ENCODE data around the gene SP1.
A peak's percentile ranks its signal among the peaks of the same experiment; 100 is the strongest.
"Not testable (repeated sequence)": the region's sequence is repeated elsewhere in the genome, so short reads cannot be mapped to it uniquely, and the experiment has no call there.

The SP1 gene

GRCh38 chr12:53374277-53374676, 5.7 kb upstream of the SP1 start:
- peaks cover 22 to 40% (median 33%) of the 10 kb centered on the region in 4 experiments for H3K4me1 ChIP-seq (ENCODE audit: control extremely low read depth in 1 of 4, control insufficient read depth in 4 of 4, insufficient read depth in 4 of 4, low read length in 3 of 4)
- 89% methylated on average over 11 of the region's 14 CpGs for WGBS (ENCODE audit: insufficient coverage)
- DNase-seq; H3K27ac ChIP-seq (ENCODE audit: insufficient read depth in 1 of 2, low read depth in 1 of 2, low read length in 2 of 2, poor library complexity in 1 of 2, severe bottlenecking in 2 of 2); H3K36me3 ChIP-seq (ENCODE audit: control insufficient read depth in 4 of 4, insufficient read depth in 4 of 4, low read length in 3 of 4); H3K4me3 ChIP-seq (ENCODE audit: control insufficient read depth in 1 of 7, extremely low read depth in 1 of 7, insufficient read depth in 4 of 7, low read depth in 2 of 7, low read length in 6 of 7); H3K9me3 ChIP-seq (ENCODE audit: control extremely low read depth in 1 of 5, control insufficient read depth in 4 of 5, insufficient read depth in 2 of 5, low read depth in 1 of 5, low read length in 4 of 5); H3K27me3 ChIP-seq (replicated peaks in 2 of 5; ENCODE audit: control insufficient read depth in 4 of 5, insufficient read depth in 5 of 5, low read length in 4 of 5); POLR2A ChIA-PET: not testable (repeated sequence)
- CTCF ChIA-PET: interaction anchor here (1.5 kb wide), 1 partner anchor 21 kb away, joined by 3 read pairs; no protein-coding TSS in a partner anchor

GRCh38 chr12:53376747-53377146, 3.2 kb upstream of the SP1 start:
- no peaks in the 10 kb centered on the region for H3K27me3 ChIP-seq (replicated peaks in 2 of 5; ENCODE audit: control insufficient read depth in 4 of 5, insufficient read depth in 5 of 5, low read length in 4 of 5)
- ChIA-PET CTCF (interaction anchor here (1.1 to 3.4 kb wide), 3 partner anchors 10 to 31 kb away, joined by 4 to 23 read pairs (median 7); no protein-coding TSS in a partner anchor), POLR2A (no interaction called here)

GRCh38 chr12:53378222-53378621, 1.8 kb upstream of the SP1 start:
- H3K27ac ChIP-seq (ENCODE audit: insufficient read depth in 1 of 2, low read depth in 1 of 2, low read length in 2 of 2, poor library complexity in 1 of 2, severe bottlenecking in 2 of 2): peak overlapping the region in 1 of 2 experiments; percentile 91
- peaks cover 15 to 37% (median 31%) of the 10 kb centered on the region in 4 experiments for H3K4me1 ChIP-seq (ENCODE audit: control extremely low read depth in 1 of 4, control insufficient read depth in 4 of 4, insufficient read depth in 4 of 4, low read length in 3 of 4)
- WGBS (ENCODE audit: insufficient coverage): 93% methylated on average over 7 of the region's 12 CpGs
- H3K4me3 ChIP-seq (ENCODE audit: control insufficient read depth in 1 of 7, extremely low read depth in 1 of 7, insufficient read depth in 4 of 7, low read depth in 2 of 7, low read length in 6 of 7): peak overlapping the region in 1 of 7 experiments; percentile 89
- no peaks in the 10 kb centered on the region for H3K27me3 ChIP-seq (replicated peaks in 2 of 5; ENCODE audit: control insufficient read depth in 4 of 5, insufficient read depth in 5 of 5, low read length in 4 of 5)
- DNase-seq: no peak
- no peaks in the 10 kb centered on the region for H3K9me3 ChIP-seq (ENCODE audit: control extremely low read depth in 1 of 5, control insufficient read depth in 4 of 5, insufficient read depth in 2 of 5, low read depth in 1 of 5, low read length in 4 of 5)
- ChIA-PET POLR2A (interaction anchor here (1.4 to 1.6 kb wide), 3 partner anchors 26 to 63 kb away, joined by 3 to 4 read pairs (median 3); partner anchors contain the start of gene PRR13), CTCF (interaction anchor here (1.3 to 3.4 kb wide), 5 partner anchors 10 to 33 kb away, joined by 3 to 23 read pairs (median 7); no protein-coding TSS in a partner anchor)
- peaks cover 1 to 17% (median 11%) of the 10 kb centered on the region in 4 experiments for H3K36me3 ChIP-seq (ENCODE audit: control insufficient read depth in 4 of 4, insufficient read depth in 4 of 4, low read length in 3 of 4)

More at GRCh38 chr12:53376747-53377146, 3.2 kb upstream of the SP1 start:
- no peaks in the 10 kb centered on the region for H3K9me3 ChIP-seq (ENCODE audit: control extremely low read depth in 1 of 5, control insufficient read depth in 4 of 5, insufficient read depth in 2 of 5, low read depth in 1 of 5, low read length in 4 of 5)
- H3K4me1 ChIP-seq (ENCODE audit: control extremely low read depth in 1 of 4, control insufficient read depth in 4 of 4, insufficient read depth in 4 of 4, low read length in 3 of 4): peaks cover 25 to 33% (median 26%) of the 10 kb centered on the region in 4 experiments
- H3K36me3 ChIP-seq (ENCODE audit: control insufficient read depth in 4 of 4, insufficient read depth in 4 of 4, low read length in 3 of 4): peaks cover 0 to 3% (median 0%) of the 10 kb centered on the region in 4 experiments
- no CpG with 5 or more reads among the region's 2 CpGs for WGBS (ENCODE audit: insufficient coverage)
- DNase-seq: no peak
- no peak overlapping the region for H3K27ac ChIP-seq (ENCODE audit: insufficient read depth in 1 of 2, low read depth in 1 of 2, low read length in 2 of 2, poor library complexity in 1 of 2, severe bottlenecking in 2 of 2)
- H3K4me3 ChIP-seq (ENCODE audit: control insufficient read depth in 1 of 7, extremely low read depth in 1 of 7, insufficient read depth in 4 of 7, low read depth in 2 of 7, low read length in 6 of 7): no peak overlapping the region

- WGBS (ENCODE audit: insufficient coverage): 33% methylated on average over 23 of the region's 23 CpGs
- CTCF ChIA-PET: interaction anchor here (0.9 to 3.4 kb wide), 9 partner anchors 9 to 130 kb away, joined by 3 to 23 read pairs (median 4); no protein-coding TSS in a partner anchor
- POLR2A ChIA-PET: interaction anchor here (1.0 to 1.6 kb wide), 4 partner anchors 26 to 62 kb away, joined by 3 to 4 read pairs (median 4); partner anchors contain the start of gene PRR13
Observed at GRCh38 chr12:53378724-53379388, 1.1 kb upstream of the SP1 start.

GRCh38 chr12:53379389-53380103, 430 bp upstream of the SP1 start:
- Histone ChIP-seq H3K9me3 (ENCODE audit: control extremely low read depth in 1 of 5, control insufficient read depth in 4 of 5, insufficient read depth in 2 of 5, low read depth in 1 of 5, low read length in 4 of 5) (no peaks in the 10 kb centered on the region), H3K4me3 (ENCODE audit: control insufficient read depth in 1 of 7, extremely low read depth in 1 of 7, insufficient read depth in 4 of 7, low read depth in 2 of 7, low read length in 6 of 7) (peak overlapping the region; percentile 6 to 89 (median 70)), H3K27ac (ENCODE audit: insufficient read depth in 1 of 2, low read depth in 1 of 2, low read length in 2 of 2, poor library complexity in 1 of 2, severe bottlenecking in 2 of 2) (peak overlapping the region; percentile 62 to 91), H3K36me3 (ENCODE audit: control insufficient read depth in 4 of 4, insufficient read depth in 4 of 4, low read length in 3 of 4) (peaks cover 4 to 25% (median 17%) of the 10 kb centered on the region in 4 experiments), H3K27me3 (replicated peaks in 2 of 5; ENCODE audit: control insufficient read depth in 4 of 5, insufficient read depth in 5 of 5, low read length in 4 of 5) (no peaks in the 10 kb centered on the region), H3K4me1 (ENCODE audit: control extremely low read depth in 1 of 4, control insufficient read depth in 4 of 4, insufficient read depth in 4 of 4, low read length in 3 of 4) (peaks cover 15 to 42% (median 37%) of the 10 kb centered on the region in 4 experiments)
- DNase-seq: peak; percentile 100
- POLR2A ChIA-PET: interaction anchor here (0.7 to 1.6 kb wide), 5 partner anchors 27 to 246 kb away, joined by 3 to 4 read pairs (median 3); partner anchors contain the start of genes ATF7 and PRR13
- WGBS (ENCODE audit: insufficient coverage): 0% methylated on average over 28 of the region's 29 CpGs
- CTCF ChIA-PET: interaction anchor here (0.9 to 3.5 kb wide), 8 partner anchors 8 to 129 kb away, joined by 3 to 23 read pairs (median 4); no protein-coding TSS in a partner anchor

More at GRCh38 chr12:53378724-53379388, 1.1 kb upstream of the SP1 start:
- Histone ChIP-seq H3K4me3 (ENCODE audit: control insufficient read depth in 1 of 7, extremely low read depth in 1 of 7, insufficient read depth in 4 of 7, low read depth in 2 of 7, low read length in 6 of 7) (peak overlapping the region; percentile 6 to 89 (median 70)), H3K9me3 (ENCODE audit: control extremely low read depth in 1 of 5, control insufficient read depth in 4 of 5, insufficient read depth in 2 of 5, low read depth in 1 of 5, low read length in 4 of 5) (no peaks in the 10 kb centered on the region), H3K4me1 (ENCODE audit: control extremely low read depth in 1 of 4, control insufficient read depth in 4 of 4, insufficient read depth in 4 of 4, low read length in 3 of 4) (peaks cover 15 to 39% (median 36%) of the 10 kb centered on the region in 4 experiments), H3K27me3 (replicated peaks in 2 of 5; ENCODE audit: control insufficient read depth in 4 of 5, insufficient read depth in 5 of 5, low read length in 4 of 5) (no peaks in the 10 kb centered on the region), H3K27ac (ENCODE audit: insufficient read depth in 1 of 2, low read depth in 1 of 2, low read length in 2 of 2, poor library complexity in 1 of 2, severe bottlenecking in 2 of 2) (peak overlapping the region; percentile 62 to 91), H3K36me3 (ENCODE audit: control insufficient read depth in 4 of 4, insufficient read depth in 4 of 4, low read length in 3 of 4) (peaks cover 4 to 22% (median 16%) of the 10 kb centered on the region in 4 experiments)
- DNase-seq: no peak

- H3K27me3 ChIP-seq (replicated peaks in 2 of 5; ENCODE audit: control insufficient read depth in 4 of 5, insufficient read depth in 5 of 5, low read length in 4 of 5): no peaks in the 10 kb centered on the region
- peak overlapping the region in 6 of 7 experiments; percentile 51 to 77 (median 61) for H3K4me3 ChIP-seq (ENCODE audit: control insufficient read depth in 1 of 7, extremely low read depth in 1 of 7, insufficient read depth in 4 of 7, low read depth in 2 of 7, low read length in 6 of 7)
- peaks cover 4 to 28% (median 21%) of the 10 kb centered on the region in 4 experiments for H3K36me3 ChIP-seq (ENCODE audit: control insufficient read depth in 4 of 4, insufficient read depth in 4 of 4, low read length in 3 of 4)
- H3K9me3 ChIP-seq (ENCODE audit: control extremely low read depth in 1 of 5, control insufficient read depth in 4 of 5, insufficient read depth in 2 of 5, low read depth in 1 of 5, low read length in 4 of 5): no peaks in the 10 kb centered on the region
- peak overlapping the region; percentile 25 to 82 for H3K27ac ChIP-seq (ENCODE audit: insufficient read depth in 1 of 2, low read depth in 1 of 2, low read length in 2 of 2, poor library complexity in 1 of 2, severe bottlenecking in 2 of 2)
- peak in 2 of 3 donors; percentile 42 to 50 for DNase-seq
- 24% methylated on average over 8 of the region's 21 CpGs for WGBS (ENCODE audit: insufficient coverage)
- ChIA-PET CTCF (interaction anchor here (0.9 to 8.7 kb wide), 12 partner anchors 9 to 95 kb away, joined by 3 to 102 read pairs (median 8); partner anchors contain the start of gene AAAS), POLR2A (interaction anchor here (0.6 to 1.4 kb wide), 5 partner anchors 8 to 42 kb away, joined by 3 to 6 read pairs (median 4); partner anchors contain the start of gene AMHR2)
- peaks cover 15 to 49% (median 41%) of the 10 kb centered on the region in 4 experiments for H3K4me1 ChIP-seq (ENCODE audit: control extremely low read depth in 1 of 4, control insufficient read depth in 4 of 4, insufficient read depth in 4 of 4, low read length in 3 of 4)
Observed at GRCh38 chr12:53380794-53381730, 1.1 kb downstream of the SP1 start.
